Measurements from ENCODE around the gene E2F2.

E2F2 gene

DNA sequence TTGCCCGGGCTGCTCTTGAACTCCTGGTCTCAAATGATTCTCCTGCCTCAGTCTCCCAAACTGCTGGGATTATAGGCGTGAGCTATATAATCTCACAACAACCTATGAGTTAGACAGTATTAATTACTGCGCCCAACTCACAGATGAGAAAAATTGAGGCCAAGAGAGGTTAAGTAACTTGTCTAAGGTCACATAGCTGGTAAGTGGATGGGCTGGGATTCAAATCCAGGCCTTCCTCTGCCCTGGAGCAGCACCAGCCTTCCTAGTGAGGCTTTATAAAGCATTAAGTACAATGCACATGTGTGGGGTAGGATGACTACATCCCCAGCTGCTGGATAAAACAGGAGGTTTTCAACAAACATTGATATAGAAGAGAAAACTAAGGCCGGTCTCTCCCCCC lies 15.1 kb downstream of the E2F2 start:
- Histone ChIP-seq H3K4me3 (ENCODE audit: low read depth, low read length, poor library complexity, severe bottlenecking) (no peak overlapping the region), H3K4me2 (ENCODE audit: low read length) (no peak overlapping the region), H3K9ac (ENCODE audit: low read length) (no peak overlapping the region), H3K27ac (ENCODE audit: low read depth, low read length, poor library complexity, severe bottlenecking) (no peak overlapping the region), H3K79me2 (ENCODE audit: insufficient read depth, low read length) (no peaks in the 10 kb centered on the region), H2AFZ (ENCODE audit: low read length) (no peak overlapping the region), H3F3A (ENCODE audit: insufficient read depth, low read length) (no peaks in the 10 kb centered on the region), H3K27me3 (ENCODE audit: insufficient read depth, low read length) (no peaks in the 10 kb centered on the region), H3K4me1 (ENCODE audit: insufficient read depth, low read length, severe bottlenecking) (no peaks in the 10 kb centered on the region), H3K9me2 (ENCODE audit: low read depth, low read length) (no peaks in the 10 kb centered on the region), H3K9me3 (ENCODE audit: low read length) (no peaks in the 10 kb centered on the region), H3K36me3 (ENCODE audit: insufficient read depth, low read length) (peaks cover 98% of the 10 kb centered on the region), H4K20me1 (ENCODE audit: insufficient read depth, low read length) (no peaks in the 10 kb centered on the region)
- TF ChIP-seq EZH2 (IDR thresholded peaks at IDR 0.05; ENCODE audit: borderline replicate concordance, low read length) = no peak
- TF ChIP-seq, protein P1, sequence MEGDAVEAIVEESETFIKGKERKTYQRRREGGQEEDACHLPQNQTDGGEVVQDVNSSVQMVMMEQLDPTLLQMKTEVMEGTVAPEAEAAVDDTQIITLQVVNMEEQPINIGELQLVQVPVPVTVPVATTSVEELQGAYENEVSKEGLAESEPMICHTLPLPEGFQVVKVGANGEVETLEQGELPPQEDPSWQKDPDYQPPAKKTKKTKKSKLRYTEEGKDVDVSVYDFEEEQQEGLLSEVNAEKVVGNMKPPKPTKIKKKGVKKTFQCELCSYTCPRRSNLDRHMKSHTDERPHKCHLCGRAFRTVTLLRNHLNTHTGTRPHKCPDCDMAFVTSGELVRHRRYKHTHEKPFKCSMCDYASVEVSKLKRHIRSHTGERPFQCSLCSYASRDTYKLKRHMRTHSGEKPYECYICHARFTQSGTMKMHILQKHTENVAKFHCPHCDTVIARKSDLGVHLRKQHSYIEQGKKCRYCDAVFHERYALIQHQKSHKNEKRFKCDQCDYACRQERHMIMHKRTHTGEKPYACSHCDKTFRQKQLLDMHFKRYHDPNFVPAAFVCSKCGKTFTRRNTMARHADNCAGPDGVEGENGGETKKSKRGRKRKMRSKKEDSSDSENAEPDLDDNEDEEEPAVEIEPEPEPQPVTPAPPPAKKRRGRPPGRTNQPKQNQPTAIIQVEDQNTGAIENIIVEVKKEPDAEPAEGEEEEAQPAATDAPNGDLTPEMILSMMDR (IDR thresholded peaks at IDR 0.05; ENCODE audit: low read length) = no peak

DNA sequence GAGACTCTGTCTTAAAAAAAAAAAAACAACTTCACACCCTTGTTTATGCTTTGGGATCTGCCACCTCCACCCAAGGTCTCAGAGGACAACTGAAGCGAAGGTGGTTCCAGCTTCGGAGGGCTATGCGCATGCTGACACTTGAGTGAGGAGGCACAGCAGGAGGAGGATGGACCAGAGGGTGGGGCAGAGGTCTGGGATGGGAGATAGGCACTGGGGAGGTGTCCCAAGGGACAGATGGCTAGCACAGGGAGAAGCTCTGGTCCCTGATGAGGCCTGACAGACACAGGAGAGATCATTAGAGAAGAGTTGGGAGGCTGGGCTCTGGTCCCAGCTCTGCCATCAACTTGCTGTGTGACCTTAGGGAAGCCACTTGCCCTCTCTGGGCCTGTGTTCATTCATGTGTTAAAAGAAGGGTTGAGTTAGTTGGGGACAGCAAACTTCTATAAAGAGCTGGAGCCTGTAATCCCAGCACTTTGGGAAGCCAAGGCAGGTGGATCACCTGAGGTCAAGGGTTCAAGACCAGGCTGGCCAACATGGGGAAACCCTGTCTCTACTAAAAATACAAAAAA lies 16.8 kb downstream of the E2F2 start:
- Histone ChIP-seq H3F3A (ENCODE audit: insufficient read depth, low read length) (no peaks in the 10 kb centered on the region), H3K79me2 (ENCODE audit: insufficient read depth, low read length) (no peaks in the 10 kb centered on the region), H4K20me1 (ENCODE audit: insufficient read depth, low read length) (no peaks in the 10 kb centered on the region), H3K4me3 (ENCODE audit: low read depth, low read length, poor library complexity, severe bottlenecking) (no peak overlapping the region), H2AFZ (ENCODE audit: low read length) (no peak overlapping the region), H3K9me3 (ENCODE audit: low read length) (no peaks in the 10 kb centered on the region), H3K36me3 (ENCODE audit: insufficient read depth, low read length) (peaks cover 99% of the 10 kb centered on the region), H3K9ac (ENCODE audit: low read length) (no peak overlapping the region), H3K27me3 (ENCODE audit: insufficient read depth, low read length) (no peaks in the 10 kb centered on the region), H3K27ac (ENCODE audit: low read depth, low read length, poor library complexity, severe bottlenecking) (no peak overlapping the region), H3K4me2 (ENCODE audit: low read length) (no peak overlapping the region), H3K4me1 (ENCODE audit: insufficient read depth, low read length, severe bottlenecking) (no peaks in the 10 kb centered on the region), H3K9me2 (ENCODE audit: low read depth, low read length) (no peaks in the 10 kb centered on the region)
- TF ChIP-seq, protein P1 (IDR thresholded peaks at IDR 0.05; ENCODE audit: low read length) = no peak
- no peak for TF ChIP-seq EZH2 (IDR thresholded peaks at IDR 0.05; ENCODE audit: borderline replicate concordance, low read length)

DNA sequence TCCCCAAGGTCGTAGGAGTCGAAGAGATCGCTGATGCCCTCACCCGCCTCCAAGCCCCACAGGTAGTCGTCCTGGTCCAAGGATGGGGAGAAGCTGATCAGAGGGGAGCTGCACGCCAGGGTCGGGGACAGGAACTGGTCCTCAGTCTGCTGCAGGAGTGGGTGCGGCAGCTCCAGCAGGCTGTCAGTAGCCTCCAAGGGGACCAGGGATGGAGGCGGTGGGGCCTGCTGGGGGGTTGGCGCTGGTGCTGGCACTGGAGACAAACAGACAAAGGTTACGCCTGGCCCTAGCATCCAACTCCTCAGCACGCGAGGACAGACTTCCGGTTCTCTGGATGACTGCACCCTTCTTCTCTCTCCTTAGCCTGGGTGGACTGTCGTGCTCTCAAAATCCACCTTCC lies 21.1 kb downstream of the E2F2 start:
- no peaks in the 10 kb centered on the region for H3K9me3 ChIP-seq (ENCODE audit: low read length)
- no peaks in the 10 kb centered on the region for H3K27me3 ChIP-seq (ENCODE audit: insufficient read depth, low read length)
- H3K4me3 ChIP-seq (ENCODE audit: low read depth, low read length, poor library complexity, severe bottlenecking) = no peak overlapping the region
- no peak overlapping the region for H2AFZ ChIP-seq (ENCODE audit: low read length)
- H3K4me1 ChIP-seq (ENCODE audit: insufficient read depth, low read length, severe bottlenecking) = no peaks in the 10 kb centered on the region
- TF ChIP-seq, protein P1 (IDR thresholded peaks at IDR 0.05; ENCODE audit: low read length) = no peak
- no peak for TF ChIP-seq EZH2 (IDR thresholded peaks at IDR 0.05; ENCODE audit: borderline replicate concordance, low read length)
- H3K36me3 ChIP-seq (ENCODE audit: insufficient read depth, low read length) = peaks cover 99% of the 10 kb centered on the region
- no peak overlapping the region for H3K27ac ChIP-seq (ENCODE audit: low read depth, low read length, poor library complexity, severe bottlenecking)
- no peak overlapping the region for H3K4me2 ChIP-seq (ENCODE audit: low read length)
- H3F3A ChIP-seq (ENCODE audit: insufficient read depth, low read length) = 0 out of 2 replicates have a peak, but pooled peaks cover 8% of the 10 kb centered on the region
- H3K79me2 ChIP-seq (ENCODE audit: insufficient read depth, low read length) = no peaks in the 10 kb centered on the region
- H4K20me1 ChIP-seq (ENCODE audit: insufficient read depth, low read length) = no peaks in the 10 kb centered on the region
- no peak overlapping the region for H3K9ac ChIP-seq (ENCODE audit: low read length)
- no peaks in the 10 kb centered on the region for H3K9me2 ChIP-seq (ENCODE audit: low read depth, low read length)
